Liver (tissue), 9 donors: ENCODE data around the gene SMIM3. TPM values are rescaled to one million over a fixed set of nuclear protein-coding genes. Genes with fewer than 3 reads are reported as not detected.

Experiments
- DNase-seq: peaks from one replicate; pipeline ENCODE4 v3.0.0-alpha.2; 2017; ENCODE audit warnings: low spot score
- H3K27ac ChIP-seq, 2 donors: one replicate each; pipeline ENCODE4 v1.7.0; 2013; ENCODE audit warnings: inconsistent platforms in 2 of 2, low read length in 2 of 2, control low read depth in 1 of 2, low read depth in 1 of 2, mild to moderate bottlenecking in 1 of 2
- H3K27me3 ChIP-seq, 4 donors: one replicate each; pipeline versions ENCODE4 v1.6.1 to v1.7.0; 2013; ENCODE audit warnings: low read length in 3 of 4, inconsistent platforms in 1 of 4, mild to moderate bottlenecking in 1 of 4, moderate library complexity in 1 of 4; ENCODE audit not compliant: control insufficient read depth in 4 of 4, insufficient read depth in 4 of 4
- H3K36me3 ChIP-seq, 4 donors: one replicate each; pipeline versions ENCODE4 v1.6.1 to v1.7.0; 2013; ENCODE audit warnings: low read length in 3 of 4, mild to moderate bottlenecking in 3 of 4, low read depth in 1 of 4, moderate library complexity in 1 of 4; ENCODE audit not compliant: control insufficient read depth in 4 of 4, insufficient read depth in 3 of 4
- H3K4me1 ChIP-seq, 4 donors: one replicate each; pipeline versions ENCODE4 v1.6.1 to v1.7.0; 2013; ENCODE audit warnings: low read length in 3 of 4, mild to moderate bottlenecking in 3 of 4, moderate library complexity in 1 of 4; ENCODE audit not compliant: control insufficient read depth in 4 of 4, insufficient read depth in 4 of 4
- H3K4me3 ChIP-seq, 3 donors: one replicate each; pipeline versions ENCODE4 v1.6.1 to v1.7.0; 2013; ENCODE audit warnings: low read length in 3 of 3, control low read depth in 1 of 3, low read depth in 1 of 3, mild to moderate bottlenecking in 1 of 3
- H3K9ac ChIP-seq, 2 donors: one replicate each; pipeline ENCODE4 v1.7.0; 2013; ENCODE audit warnings: low read length in 2 of 2, mild to moderate bottlenecking in 2 of 2, moderate library complexity in 2 of 2, control low read depth in 1 of 2, low read depth in 1 of 2
- H3K9me3 ChIP-seq, 4 donors: one replicate each; pipeline versions ENCODE4 v1.6.1 to v1.7.0; 2013; ENCODE audit warnings: low read length in 3 of 4; ENCODE audit not compliant: control insufficient read depth in 4 of 4
- ATF3 ChIP-seq: IDR thresholded peaks from 2 replicates; pipeline ENCODE4 v1.6.1; 2016; ENCODE audit warnings: antibody characterized with exemption
- CTCF ChIP-seq: fragments of 150-350 bp; IDR thresholded peaks from 2 replicates; pipeline ENCODE4 v1.5.1; 2017; ENCODE audit warnings: improper control_type of control experiment, low read depth, low read length; ENCODE audit not compliant: missing input control
- EGR1 ChIP-seq, 2 donors: IDR thresholded peaks; 2 replicates each; pipeline ENCODE4 v1.6.1; 2016 to 2018; ENCODE audit warnings: antibody characterized with exemption in 2 of 2, low read depth in 2 of 2
- FOXA1 ChIP-seq: IDR thresholded peaks from 2 replicates; pipeline ENCODE4 v1.6.1; 2016; ENCODE audit warnings: antibody characterized with exemption
- FOXA2 ChIP-seq: IDR thresholded peaks from 2 replicates; pipeline ENCODE4 v1.6.1; 2016; ENCODE audit warnings: antibody characterized with exemption
- GABPA ChIP-seq, 2 donors: IDR thresholded peaks in 1 of 2; conservative IDR thresholded peaks in 1 of 2; 2 replicates each; pipeline ENCODE4 v1.6.1; 2016; ENCODE audit warnings: antibody characterized with exemption in 2 of 2, mild to moderate bottlenecking in 1 of 2, moderate library complexity in 1 of 2
- HNF4A ChIP-seq, 2 donors: conservative IDR thresholded peaks; 2 replicates each; pipeline ENCODE4 v1.6.1; 2016; ENCODE audit warnings: antibody characterized with exemption in 2 of 2, mild to moderate bottlenecking in 2 of 2
- HNF4G ChIP-seq: IDR thresholded peaks from 2 replicates; pipeline ENCODE4 v1.6.1; 2016; ENCODE audit warnings: antibody characterized with exemption
- JUND ChIP-seq, 2 donors: IDR thresholded peaks; 2 replicates each; pipeline ENCODE4 v1.6.1; 2016; ENCODE audit warnings: antibody characterized with exemption in 2 of 2
- NR2F2 ChIP-seq: IDR thresholded peaks from 2 replicates; pipeline ENCODE4 v1.6.1; 2016; ENCODE audit warnings: antibody characterized with exemption
- RAD21 ChIP-seq, 2 donors: IDR thresholded peaks; 2 replicates each; pipeline ENCODE4 v1.6.1; 2016; ENCODE audit warnings: antibody characterized with exemption in 2 of 2, mild to moderate bottlenecking in 2 of 2
- RXRA ChIP-seq, 2 donors: IDR thresholded peaks; 2 replicates each; pipeline ENCODE4 v1.6.1; 2017 to 2018; ENCODE audit warnings: antibody characterized with exemption in 2 of 2, mild to moderate bottlenecking in 1 of 2
- SP1 ChIP-seq: IDR thresholded peaks from 2 replicates; pipeline ENCODE4 v1.6.1; 2018; ENCODE audit warnings: antibody characterized with exemption, mild to moderate bottlenecking
- TAF1 ChIP-seq: conservative IDR thresholded peaks from 2 replicates; pipeline ENCODE4 v1.6.1; 2016; ENCODE audit warnings: antibody characterized with exemption, mild to moderate bottlenecking
- YY1 ChIP-seq: IDR thresholded peaks from 2 replicates; pipeline ENCODE4 v1.6.1; 2016; ENCODE audit warnings: antibody characterized with exemption, mild to moderate bottlenecking
- ZBTB33 ChIP-seq: IDR thresholded peaks from 2 replicates; pipeline ENCODE4 v1.6.1; 2016; ENCODE audit warnings: antibody characterized with exemption
- WGBS: extraction: QIAGEN DNeasy Blood & Tissue Kit; methylation state at CpG from one replicate; pipeline ENCODE4 v1.1.7; 2013; 5-methylcytosine and 5-hydroxymethylcytosine counted together
- polyA plus RNA-seq, 2 donors: library from polyadenylated mRNA; stranded (reverse) in 1 of 2; unstranded in 1 of 2; fragments of 200-250 nt in 1 of 2; fragments of >200 nt in 1 of 2; fragmentation: Nextera tagmentation in 1 of 2; extraction: Ambion mirVana in 1 of 2; gene quantifications; one replicate each; pipeline versions ENCODE4 v1.2.1 to v1.2.3, GENCODE V29; 2013 to 2015
- total RNA-seq, 2 donors: library from RNA; depleted of rRNA; stranded (reverse); fragments of >200 nt; gene quantifications; one replicate each; pipeline ENCODE4 v1.2.3, GENCODE V29; 2014
- TF ChIP-seq, protein P1 (sequence below): IDR thresholded peaks from 2 replicates; pipeline ENCODE4 v1.6.1; 2016; ENCODE audit warnings: antibody characterized with exemption
- TF ChIP-seq, protein P2 (sequence below): IDR thresholded peaks from 2 replicates; pipeline ENCODE4 v1.6.1; 2016; ENCODE audit warnings: antibody characterized with exemption, mild to moderate bottlenecking
- donor health status: healthy.
- donor health status: healthy.
- donor health status: healthy.
- donor health status: healthy.
- donor health status: healthy.

The SMIM3 gene
- total and polyA plus RNA-seq, 4 donors: 3.0 to 5.7 (median 3.6) TPM

- TF ChIP-seq CTCF (no peak), NR2F2 (peak; percentile 96), ATF3 (no peak), FOXA1 (no peak), GABPA (IDR thresholded peaks at IDR 0.05 in 1 of 2, conservative IDR thresholded peaks at IDR 0.05 in 1 of 2) (no peak), JUND (IDR thresholded peaks at IDR 0.05) (no peak), SP1 (peak; percentile 57), HNF4G (no peak), YY1 (no peak), FOXA2 (no peak)
- TF ChIP-seq, protein P1, sequence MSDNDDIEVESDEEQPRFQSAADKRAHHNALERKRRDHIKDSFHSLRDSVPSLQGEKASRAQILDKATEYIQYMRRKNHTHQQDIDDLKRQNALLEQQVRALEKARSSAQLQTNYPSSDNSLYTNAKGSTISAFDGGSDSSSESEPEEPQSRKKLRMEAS: no peak
Observed at GRCh38 chr5:150780187-150780692, 1.7 kb downstream of the SMIM3 start (continued).

DNA sequence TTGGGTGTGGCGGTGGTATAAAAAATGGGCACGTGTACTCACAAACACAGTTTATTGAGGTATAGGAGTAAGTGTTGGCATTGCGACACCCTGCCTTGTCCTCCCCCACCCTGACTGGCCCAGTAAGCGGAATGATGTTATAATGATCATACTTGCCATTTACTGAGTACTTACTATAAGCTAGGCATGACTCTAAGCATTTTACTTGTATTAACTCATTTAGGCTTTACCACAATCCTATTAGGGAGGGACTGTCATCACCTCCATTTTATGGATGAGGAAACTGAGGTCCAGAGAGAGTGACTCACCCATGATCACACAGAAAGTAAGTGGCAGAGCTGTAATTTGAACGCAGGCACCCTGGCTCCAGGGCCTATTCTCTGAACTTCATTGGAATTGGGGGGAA is 2.3 kb downstream of the SMIM3 start:
- WGBS: 83% methylated on average over 5 of the region's 5 CpGs
- Histone ChIP-seq H3K4me3 (no peak overlapping the region), H3K9ac (no peak overlapping the region), H3K27ac (peak overlapping the region; percentile 37 to 39), H3K27me3 (no peaks in the 10 kb centered on the region), H3K9me3 (no peaks in the 10 kb centered on the region), H3K36me3 (no peaks in the 10 kb centered on the region), H3K4me1 (peaks cover 0 to 16% (median 9%) of the 10 kb centered on the region in 4 donors)
- TF ChIP-seq, protein P1: no peak
- TF ChIP-seq HNF4G (no peak), ATF3 (no peak), FOXA1 (no peak), RAD21 (IDR thresholded peaks at IDR 0.05) (no peak), ZBTB33 (no peak), YY1 (no peak), SP1 (no peak), NR2F2 (no peak), CTCF (no peak), HNF4A (conservative IDR thresholded peaks at IDR 0.05) (no peak), EGR1 (IDR thresholded peaks at IDR 0.05; ENCODE audit: low read depth in 2 of 2) (no peak), RXRA (IDR thresholded peaks at IDR 0.05) (no peak), JUND (IDR thresholded peaks at IDR 0.05) (no peak), TAF1 (no peak)
- TF ChIP-seq, protein P2, sequence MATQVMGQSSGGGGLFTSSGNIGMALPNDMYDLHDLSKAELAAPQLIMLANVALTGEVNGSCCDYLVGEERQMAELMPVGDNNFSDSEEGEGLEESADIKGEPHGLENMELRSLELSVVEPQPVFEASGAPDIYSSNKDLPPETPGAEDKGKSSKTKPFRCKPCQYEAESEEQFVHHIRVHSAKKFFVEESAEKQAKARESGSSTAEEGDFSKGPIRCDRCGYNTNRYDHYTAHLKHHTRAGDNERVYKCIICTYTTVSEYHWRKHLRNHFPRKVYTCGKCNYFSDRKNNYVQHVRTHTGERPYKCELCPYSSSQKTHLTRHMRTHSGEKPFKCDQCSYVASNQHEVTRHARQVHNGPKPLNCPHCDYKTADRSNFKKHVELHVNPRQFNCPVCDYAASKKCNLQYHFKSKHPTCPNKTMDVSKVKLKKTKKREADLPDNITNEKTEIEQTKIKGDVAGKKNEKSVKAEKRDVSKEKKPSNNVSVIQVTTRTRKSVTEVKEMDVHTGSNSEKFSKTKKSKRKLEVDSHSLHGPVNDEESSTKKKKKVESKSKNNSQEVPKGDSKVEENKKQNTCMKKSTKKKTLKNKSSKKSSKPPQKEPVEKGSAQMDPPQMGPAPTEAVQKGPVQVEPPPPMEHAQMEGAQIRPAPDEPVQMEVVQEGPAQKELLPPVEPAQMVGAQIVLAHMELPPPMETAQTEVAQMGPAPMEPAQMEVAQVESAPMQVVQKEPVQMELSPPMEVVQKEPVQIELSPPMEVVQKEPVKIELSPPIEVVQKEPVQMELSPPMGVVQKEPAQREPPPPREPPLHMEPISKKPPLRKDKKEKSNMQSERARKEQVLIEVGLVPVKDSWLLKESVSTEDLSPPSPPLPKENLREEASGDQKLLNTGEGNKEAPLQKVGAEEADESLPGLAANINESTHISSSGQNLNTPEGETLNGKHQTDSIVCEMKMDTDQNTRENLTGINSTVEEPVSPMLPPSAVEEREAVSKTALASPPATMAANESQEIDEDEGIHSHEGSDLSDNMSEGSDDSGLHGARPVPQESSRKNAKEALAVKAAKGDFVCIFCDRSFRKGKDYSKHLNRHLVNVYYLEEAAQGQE: no peak
- DNase-seq: no peak
